Epithelial cell of proximal tubule (primary cell): Measurements from ENCODE around the gene CTIF. TPM values are rescaled to one million over a fixed set of nuclear protein-coding genes. Genes with fewer than 3 reads are reported as not detected.

Experiments used
- DNase-seq: peaks from one replicate; pipeline ENCODE4 v3.0.0-alpha.2; 2011; ENCODE audit warnings: low read depth
- H3K4me3 ChIP-seq: 2 replicates; pipeline ENCODE4 v1.5.1; 2011; ENCODE audit warnings: low read depth, mild to moderate bottlenecking, low read length
- total RNA-seq: library from RNA; depleted of rRNA; stranded (reverse); fragments of >200 nt; gene quantifications from 2 replicates; pipeline ENCODE4 v1.2.3, GENCODE V29; 2015
- TF ChIP-seq, protein P1 (sequence below): conservative IDR thresholded peaks from 2 replicates; pipeline ENCODE4 v1.5.1; 2012; ENCODE audit warnings: low read depth, mild to moderate bottlenecking, low read length

The CTIF gene
- total RNA-seq, 1 donor from 2014 or later = 12.9 TPM

DNA sequence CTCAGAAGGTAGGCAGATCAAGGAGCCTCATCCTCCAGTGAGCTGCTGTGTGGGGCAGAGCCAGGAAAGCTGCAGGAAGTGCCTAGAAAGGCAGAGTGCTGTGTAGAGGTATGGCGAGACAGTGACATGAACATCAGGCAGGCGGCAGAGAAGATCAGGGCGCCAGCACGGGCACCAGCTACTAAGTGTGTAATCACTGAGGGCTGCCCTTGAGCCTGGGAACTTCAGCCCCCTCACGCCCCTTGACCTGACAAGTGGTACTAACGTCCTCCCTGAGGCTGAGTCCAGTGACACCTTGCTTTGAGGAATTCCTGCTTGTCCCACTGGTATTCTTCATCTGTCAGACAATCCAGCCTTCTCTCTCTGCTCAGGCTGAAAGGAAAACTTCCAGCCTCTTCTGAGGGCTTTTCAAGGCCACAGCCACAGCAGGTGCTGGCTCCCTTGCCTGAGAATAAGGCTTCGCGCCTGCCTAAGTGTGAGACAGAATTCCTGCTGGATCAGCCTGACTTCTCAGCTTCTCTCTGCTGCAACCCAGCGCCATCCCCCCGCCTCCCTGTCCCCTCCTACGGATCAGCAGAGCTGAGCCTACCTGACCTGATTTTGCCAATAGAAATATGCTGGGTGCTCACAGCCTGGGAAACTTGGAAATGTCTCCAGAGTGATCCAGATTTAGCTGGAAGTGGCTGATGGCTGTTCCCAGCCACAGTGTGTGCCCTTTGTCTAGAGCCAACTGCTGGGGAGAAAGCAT is 263.9 kb downstream of the CTIF start:
- H3K4me3 ChIP-seq = no peak overlapping the region
- TF ChIP-seq, protein P1, sequence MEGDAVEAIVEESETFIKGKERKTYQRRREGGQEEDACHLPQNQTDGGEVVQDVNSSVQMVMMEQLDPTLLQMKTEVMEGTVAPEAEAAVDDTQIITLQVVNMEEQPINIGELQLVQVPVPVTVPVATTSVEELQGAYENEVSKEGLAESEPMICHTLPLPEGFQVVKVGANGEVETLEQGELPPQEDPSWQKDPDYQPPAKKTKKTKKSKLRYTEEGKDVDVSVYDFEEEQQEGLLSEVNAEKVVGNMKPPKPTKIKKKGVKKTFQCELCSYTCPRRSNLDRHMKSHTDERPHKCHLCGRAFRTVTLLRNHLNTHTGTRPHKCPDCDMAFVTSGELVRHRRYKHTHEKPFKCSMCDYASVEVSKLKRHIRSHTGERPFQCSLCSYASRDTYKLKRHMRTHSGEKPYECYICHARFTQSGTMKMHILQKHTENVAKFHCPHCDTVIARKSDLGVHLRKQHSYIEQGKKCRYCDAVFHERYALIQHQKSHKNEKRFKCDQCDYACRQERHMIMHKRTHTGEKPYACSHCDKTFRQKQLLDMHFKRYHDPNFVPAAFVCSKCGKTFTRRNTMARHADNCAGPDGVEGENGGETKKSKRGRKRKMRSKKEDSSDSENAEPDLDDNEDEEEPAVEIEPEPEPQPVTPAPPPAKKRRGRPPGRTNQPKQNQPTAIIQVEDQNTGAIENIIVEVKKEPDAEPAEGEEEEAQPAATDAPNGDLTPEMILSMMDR = no peak
- no peak for DNase-seq

DNA sequence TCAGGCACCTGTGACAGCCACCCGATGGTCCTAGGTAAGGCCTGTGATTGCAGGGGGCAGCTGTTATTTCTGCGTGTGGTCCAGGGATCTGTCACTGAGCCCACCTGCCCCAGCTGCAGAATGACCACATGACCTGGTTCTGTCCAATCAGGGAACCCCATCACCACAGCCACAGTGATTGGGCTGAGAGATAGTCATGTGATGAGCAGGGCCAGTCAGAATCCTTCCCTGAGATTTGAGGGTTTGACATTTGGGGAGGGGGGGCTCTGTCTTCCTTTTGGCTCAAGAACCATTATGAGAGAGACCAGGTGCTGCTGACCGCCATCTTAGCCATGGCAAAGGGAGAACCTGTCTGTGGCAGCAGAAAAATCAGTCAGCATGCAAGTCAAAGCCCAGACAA is 264.7 kb downstream of the CTIF start:
- TF ChIP-seq, protein P1 = no peak
- H3K4me3 ChIP-seq = no peak overlapping the region
- DNase-seq = no peak

DNA sequence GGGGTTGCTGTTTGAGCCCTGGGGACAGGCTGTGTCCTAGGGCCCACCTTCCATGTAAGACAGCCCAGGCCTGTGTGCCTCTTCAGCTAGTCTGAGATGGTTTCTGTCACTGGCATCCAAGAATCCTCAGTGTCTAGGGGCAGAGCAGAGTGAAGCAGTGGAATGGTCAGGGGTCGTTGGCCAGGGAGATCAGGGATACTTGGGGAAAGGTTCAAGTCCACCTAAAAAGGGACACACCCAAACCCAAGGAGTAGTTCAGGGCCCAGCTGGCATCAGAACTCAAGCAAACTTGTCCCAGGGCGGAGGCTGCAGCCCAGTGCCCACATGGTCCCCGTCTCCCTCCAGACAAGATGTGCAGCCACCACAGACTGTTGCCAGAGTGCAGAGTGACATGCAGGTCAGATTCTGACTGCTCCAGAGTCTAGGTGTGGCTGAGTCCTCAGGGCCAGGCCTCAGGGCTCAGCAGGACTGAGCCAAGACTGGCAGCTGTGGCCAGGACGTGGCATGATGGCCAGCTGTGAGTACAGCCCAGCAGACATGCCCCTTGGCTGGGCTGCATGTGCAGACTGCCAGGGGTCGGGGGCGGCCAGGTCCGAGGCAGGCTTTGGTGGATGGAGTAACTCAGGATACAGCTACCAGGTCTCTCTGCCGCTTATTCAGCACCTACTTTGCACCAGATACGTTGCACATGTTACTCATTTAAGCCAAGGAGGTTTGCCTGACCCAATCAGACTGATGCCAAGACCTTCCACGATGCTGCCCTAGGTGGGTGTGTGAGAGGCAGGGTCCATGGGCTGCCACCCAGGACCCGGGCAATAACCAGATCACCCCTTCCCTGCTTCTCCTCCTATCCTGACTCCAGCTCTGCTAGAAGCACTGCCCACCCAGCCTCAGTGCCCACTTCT is 265.4 kb downstream of the CTIF start:
- TF ChIP-seq, protein P1 = no peak
- DNase-seq = no peak

DNA sequence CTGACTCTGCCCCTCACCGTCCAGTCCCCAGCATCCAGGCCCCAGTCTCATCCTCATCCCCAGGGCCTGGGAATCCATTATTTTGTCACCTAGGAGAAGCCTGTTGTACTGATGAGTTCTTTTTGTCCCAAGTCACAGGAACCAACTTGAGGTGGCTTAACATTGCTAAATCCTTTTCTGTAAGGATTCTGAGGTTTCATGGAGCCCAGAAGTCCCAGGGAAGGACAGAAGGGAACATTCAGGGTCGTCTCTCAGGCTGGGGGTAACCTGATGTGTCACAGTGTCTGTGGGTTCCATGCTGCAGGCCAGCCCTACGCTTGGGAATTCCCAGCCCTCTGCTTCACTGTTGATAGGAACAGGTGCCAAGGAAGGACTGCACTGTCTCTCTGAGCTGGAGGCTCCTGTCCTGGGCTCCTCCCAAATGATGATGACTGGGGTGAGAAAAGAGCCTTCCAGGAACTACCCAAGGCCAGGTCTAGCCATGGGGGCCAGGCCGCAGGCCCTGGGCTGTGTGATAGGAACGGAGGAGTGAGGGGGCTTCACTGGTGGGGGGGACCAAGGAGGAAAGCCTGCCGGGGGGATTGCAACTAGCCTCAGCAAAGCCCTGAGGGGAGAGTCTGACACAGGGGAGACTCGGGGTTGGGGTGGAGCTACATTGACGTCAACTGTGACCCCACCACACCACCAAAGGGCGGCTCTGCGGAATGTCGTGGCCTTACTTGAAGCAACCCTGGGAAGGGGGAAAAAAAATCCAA is 266.2 kb downstream of the CTIF start:
- TF ChIP-seq, protein P1 = no peak
- no peak for DNase-seq
- H3K4me3 ChIP-seq = no peak overlapping the region

More for the DNA sequence above, 265.4 kb downstream of the CTIF start:
- H3K4me3 ChIP-seq = no peak overlapping the region

DNA sequence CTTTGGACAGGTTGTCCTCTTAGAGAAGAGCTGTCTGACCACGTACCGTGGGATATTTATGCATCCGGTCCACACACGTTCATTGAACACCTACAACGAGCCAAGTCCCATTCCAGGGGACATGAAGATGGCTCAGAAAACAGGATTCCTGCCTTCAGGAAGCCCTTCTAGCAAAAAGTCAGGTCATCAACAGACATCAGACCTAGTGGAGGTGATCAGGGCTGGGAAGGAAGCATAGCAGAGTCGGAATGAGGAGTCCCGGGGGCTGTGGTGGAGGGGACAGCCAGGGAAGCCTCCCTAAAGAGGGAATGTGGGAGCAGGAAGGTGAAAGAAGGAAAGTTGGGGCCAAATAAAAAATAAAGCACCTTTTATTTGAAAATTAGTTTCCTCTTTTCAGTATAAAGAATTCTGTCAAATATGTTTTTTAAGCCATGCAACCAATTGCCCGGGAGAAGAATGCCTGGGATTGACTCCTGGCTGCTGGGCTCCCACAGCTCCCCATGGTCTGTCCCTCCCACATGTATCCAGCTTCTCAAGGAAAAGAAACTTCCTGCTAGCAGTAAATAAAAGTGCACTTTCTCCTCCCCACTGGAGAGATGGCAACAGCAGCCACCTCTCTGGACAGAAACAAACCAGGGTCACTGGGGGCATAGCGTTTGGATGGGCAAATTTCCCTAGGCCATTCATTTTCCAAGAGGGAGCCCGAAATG is 267.1 kb downstream of the CTIF start:
- H3K4me3 ChIP-seq = no peak overlapping the region
- TF ChIP-seq, protein P1 = no peak
- DNase-seq = no peak

DNA sequence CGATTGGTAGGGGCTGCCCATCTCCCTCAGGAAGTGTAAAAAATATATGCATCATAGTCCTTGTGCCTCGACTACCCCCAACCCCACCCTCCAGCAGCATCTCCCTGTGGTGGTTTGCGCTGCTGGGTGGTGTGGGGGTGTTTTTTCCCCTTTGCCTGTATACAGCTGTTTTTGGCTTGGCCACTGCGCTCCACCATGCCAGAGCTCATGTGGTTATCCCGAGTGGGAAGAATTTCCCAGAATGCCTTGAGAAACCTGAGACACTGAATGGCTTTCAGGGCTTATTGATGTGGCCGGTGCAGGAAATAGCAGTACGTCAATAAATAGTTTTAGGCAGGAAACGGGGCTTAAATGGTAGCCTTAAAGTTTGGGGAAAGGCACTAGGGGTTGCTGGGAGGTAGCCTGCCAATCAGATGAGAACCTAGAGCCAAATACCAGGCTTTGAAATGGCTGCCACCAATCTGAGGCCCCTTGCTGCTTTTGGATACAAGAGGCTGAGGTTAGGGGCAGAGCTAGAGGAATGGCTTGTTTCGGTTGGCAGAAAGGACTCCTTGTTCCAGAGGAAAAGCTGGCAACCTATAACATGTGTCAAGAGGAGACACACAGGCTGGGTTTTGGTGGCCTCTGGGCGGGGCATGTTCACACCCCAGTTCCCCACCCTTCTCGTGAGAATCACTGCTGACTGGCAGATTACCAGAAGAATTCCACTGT is 267.9 kb downstream of the CTIF start:
- no peak for DNase-seq
- no peak overlapping the region for H3K4me3 ChIP-seq
- TF ChIP-seq, protein P1 = no peak
